ENCODE data around the gene NSL1. TPM values are rescaled to one million over a fixed set of nuclear protein-coding genes. Genes with fewer than 3 reads are reported as not detected.

NSL1 gene
- total RNA-seq, 1 experiment from 2014 or later = 36.4 TPM

GRCh38 chr1:212771341-212771740 lies 20.2 kb downstream of the NSL1 start:
- H3K79me2 ChIP-seq (ENCODE audit: insufficient read depth, low read length) = peaks cover 13% of the 10 kb centered on the region
- H3K9ac ChIP-seq (ENCODE audit: low read length) = no peak overlapping the region
- H3K9me2 ChIP-seq (ENCODE audit: insufficient read depth) = no peaks in the 10 kb centered on the region
- no peak overlapping the region for H3K27ac ChIP-seq (ENCODE audit: low read depth, low read length)
- RAD21 ChIA-PET (ENCODE audit: low non-redundant PET in 1 of 2, low total read pairs in 2 of 2, uncharacterized antibody in 2 of 2, unreplicated experiment in 2 of 2) = no interaction called here
- POLR2A ChIA-PET = no interaction called here
- no peak overlapping the region for H2AFZ ChIP-seq (ENCODE audit: low read depth, low read length, poor library complexity, severe bottlenecking)
- no peaks in the 10 kb centered on the region for H3K27me3 ChIP-seq (ENCODE audit: insufficient read depth, low read length)
- DNase-seq (ENCODE audit: low read depth, low spot score) = no peak
- no peaks in the 10 kb centered on the region for H4K20me1 ChIP-seq (ENCODE audit: insufficient read depth)
- ATAC-seq = no peak
- H3K9me3 ChIP-seq (ENCODE audit: control insufficient read depth in 1 of 2, insufficient read depth in 1 of 2, low read depth in 1 of 2, low read length in 2 of 2) = no peaks in the 10 kb centered on the region
- no peak overlapping the region for H3K4me3 ChIP-seq (replicated peaks in 1 of 2; ENCODE audit: low read depth in 1 of 2, low read length in 2 of 2)
- intact Hi-C loops (cut with micrococcal nuclease) = no loop called here
- no peak overlapping the region for H3K4me2 ChIP-seq (ENCODE audit: low read length)
- no peaks in the 10 kb centered on the region for H3K4me1 ChIP-seq (ENCODE audit: control insufficient read depth in 1 of 2, insufficient read depth in 2 of 2, low read length in 2 of 2)
- H3K36me3 ChIP-seq (ENCODE audit: control insufficient read depth in 1 of 2, insufficient read depth in 2 of 2, low read length in 2 of 2) = no peaks in the 10 kb centered on the region; a peak in 1 of 4 replicates
- BruUV-seq (replicated peaks) = no TSS peak
- TF ChIP-seq EZH2 (IDR thresholded peaks at IDR 0.05) (no peak), TCF7L2 (IDR thresholded peaks at IDR 0.05; ENCODE audit: borderline replicate concordance, extremely low read depth, insufficient read depth, insufficient read length) (no peak), POLR2AphosphoS5 (IDR thresholded peaks at IDR 0.05; ENCODE audit: low read depth, low read length) (no peak), SIN3A (IDR thresholded peaks at IDR 0.05; ENCODE audit: low read depth) (no peak), CEBPB (IDR thresholded peaks at IDR 0.05; ENCODE audit: low read depth) (no peak), EZH2phosphoT487 (IDR thresholded peaks at IDR 0.05; ENCODE audit: borderline replicate concordance) (no peak), EGR1 (IDR thresholded peaks at IDR 0.05; ENCODE audit: low read depth) (no peak)
- CTCF ChIA-PET = interaction anchor here (2.9 kb wide), 1 partner anchor 21 kb away, joined by 9 read pairs; no protein-coding TSS in a partner anchor

GRCh38 chr1:212769459-212770167 lies 22.0 kb downstream of the NSL1 start:
- no peaks in the 10 kb centered on the region for H3K9me2 ChIP-seq (ENCODE audit: insufficient read depth)
- no TSS peak for BruUV-seq (replicated peaks)
- no peak overlapping the region for H3K9ac ChIP-seq (ENCODE audit: low read length)
- H4K20me1 ChIP-seq (ENCODE audit: insufficient read depth) = no peaks in the 10 kb centered on the region
- H3K4me2 ChIP-seq (ENCODE audit: low read length) = no peak overlapping the region
- RAD21 ChIA-PET (ENCODE audit: low non-redundant PET in 1 of 2, low total read pairs in 2 of 2, uncharacterized antibody in 2 of 2, unreplicated experiment in 2 of 2) = interaction anchor here in 1 of 2 experiments (0.8 kb wide), 1 partner anchor 105 kb away, joined by 3 read pairs; no protein-coding TSS in a partner anchor
- CTCF ChIA-PET = interaction anchor here (1.8 kb wide), 1 partner anchor 20 kb away, joined by 8 read pairs; no protein-coding TSS in a partner anchor
- DNase-seq (ENCODE audit: low read depth, low spot score) = no peak
- H3K27me3 ChIP-seq (ENCODE audit: insufficient read depth, low read length) = no peaks in the 10 kb centered on the region
- H3K79me2 ChIP-seq (ENCODE audit: insufficient read depth, low read length) = peaks cover 13% of the 10 kb centered on the region
- H3K9me3 ChIP-seq (ENCODE audit: control insufficient read depth in 1 of 2, insufficient read depth in 1 of 2, low read depth in 1 of 2, low read length in 2 of 2) = no peaks in the 10 kb centered on the region
- H3K4me1 ChIP-seq (ENCODE audit: control insufficient read depth in 1 of 2, insufficient read depth in 2 of 2, low read length in 2 of 2) = no peaks in the 10 kb centered on the region
- no peaks in the 10 kb centered on the region for H3K36me3 ChIP-seq (ENCODE audit: control insufficient read depth in 1 of 2, insufficient read depth in 2 of 2, low read length in 2 of 2)
- POLR2A ChIA-PET = no interaction called here
- no peak overlapping the region for H2AFZ ChIP-seq (ENCODE audit: low read depth, low read length, poor library complexity, severe bottlenecking)
- no peak overlapping the region for H3K4me3 ChIP-seq (replicated peaks in 1 of 2; ENCODE audit: low read depth in 1 of 2, low read length in 2 of 2)
- no peak overlapping the region for H3K27ac ChIP-seq (ENCODE audit: low read depth, low read length)
- ATAC-seq = no peak
- intact Hi-C loops (cut with micrococcal nuclease) = no loop called here
- TF ChIP-seq SRF (IDR thresholded peaks at IDR 0.05; ENCODE audit: low read depth) (no peak), ATF3 (IDR thresholded peaks at IDR 0.05) (no peak), CTCF (IDR thresholded peaks at IDR 0.05 in 2 of 3, conservative IDR thresholded peaks at IDR 0.05 in 1 of 3; ENCODE audit: borderline replicate concordance in 1 of 3, insufficient read depth in 1 of 3, low read depth in 2 of 3, low read length in 2 of 3) (no peak), POLR2AphosphoS5 (IDR thresholded peaks at IDR 0.05; ENCODE audit: low read depth, low read length) (no peak), FOSL1 (IDR thresholded peaks at IDR 0.05; ENCODE audit: low read depth) (no peak), YY1 (IDR thresholded peaks at IDR 0.05; ENCODE audit: extremely low read depth, insufficient replicate concordance, low read depth, low read length) (no peak), SIN3A (IDR thresholded peaks at IDR 0.05; ENCODE audit: low read depth) (no peak), EZH2phosphoT487 (IDR thresholded peaks at IDR 0.05; ENCODE audit: borderline replicate concordance) (no peak), REST (IDR thresholded peaks at IDR 0.05; ENCODE audit: low read depth) (no peak), EGR1 (IDR thresholded peaks at IDR 0.05; ENCODE audit: low read depth) (no peak)
